ELF-1 (cell line): ENCODE results near the gene NR3C2.

Experiments
- DNase-seq: peaks from one replicate; pipeline ENCODE4 v3.0.0-alpha.2; 2016; ENCODE audit warnings: low read depth, low spot score

The NR3C2 gene

DNA sequence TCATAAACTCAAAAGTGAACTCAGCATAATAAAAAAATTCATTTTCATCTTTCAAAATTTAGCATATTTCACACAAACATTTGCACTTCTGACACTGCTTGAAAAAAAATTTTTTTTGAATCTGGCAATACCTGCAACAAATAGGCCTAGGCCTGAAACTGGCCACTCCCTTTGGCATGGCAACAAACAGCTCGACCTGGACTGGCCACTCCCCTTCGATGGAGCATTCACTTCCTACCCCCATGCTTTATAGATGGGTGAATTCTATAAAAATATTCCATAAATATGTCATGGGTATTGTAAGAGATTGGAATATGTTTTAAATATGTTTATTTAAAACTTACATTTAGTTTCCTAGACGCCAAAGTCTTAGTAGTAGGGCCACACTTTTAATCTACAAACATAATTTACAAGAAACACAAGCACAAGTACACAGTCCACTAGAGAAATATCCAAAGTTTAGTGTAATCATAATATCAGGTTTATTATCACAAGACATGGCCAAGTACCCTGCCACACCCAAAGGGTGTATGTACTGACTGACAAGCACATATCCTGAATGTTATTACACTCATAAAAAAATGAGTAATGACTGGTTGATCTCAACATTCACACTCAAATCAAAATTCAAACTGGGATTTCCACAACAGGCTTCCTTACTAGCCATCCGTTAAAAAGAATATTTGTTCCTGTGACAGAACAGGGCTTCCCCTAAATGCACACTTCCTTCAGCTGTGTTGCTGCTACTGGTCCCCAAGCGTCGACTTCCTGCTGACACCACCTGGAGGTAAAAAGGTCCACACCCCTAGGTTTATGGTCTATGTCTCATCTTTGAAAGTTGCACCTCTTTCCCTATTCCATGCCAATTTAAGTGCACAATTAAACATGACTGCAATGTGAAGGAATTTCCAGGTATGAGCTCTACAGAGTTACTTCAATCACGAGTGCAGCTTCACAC is 271.5 kb downstream of the NR3C2 start:
- no peak for DNase-seq

- DNase-seq = no peak
These were observed 276.1 kb downstream of the NR3C2 start for GRCh38 chr4:148166132-148166591.

- DNase-seq = no peak
These were observed 277.7 kb downstream of the NR3C2 start for GRCh38 chr4:148164557-148164956.

DNA sequence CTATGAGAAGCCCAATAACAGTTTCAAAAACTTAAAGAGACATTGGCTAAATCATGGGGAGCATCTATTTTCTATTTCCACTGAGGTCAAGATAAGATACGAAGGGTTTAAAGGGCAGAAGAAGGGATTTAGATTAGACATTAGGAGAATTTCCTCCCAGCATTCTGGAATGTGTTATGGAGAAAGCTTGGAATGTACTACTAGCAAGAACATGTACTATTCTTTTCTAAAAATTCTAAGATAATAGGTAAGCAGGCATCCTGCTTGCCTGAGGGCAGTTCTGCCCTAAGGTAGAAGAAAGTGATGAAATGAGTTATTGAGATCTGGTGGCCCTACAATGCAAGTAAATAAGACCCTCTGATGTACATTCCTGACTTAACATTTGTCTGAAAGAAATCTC is 279.2 kb downstream of the NR3C2 start:
- no peak for DNase-seq

- peak; percentile 42 for DNase-seq
These were observed 279.7 kb downstream of the NR3C2 start for GRCh38 chr4:148162519-148162918.

- no peak for DNase-seq
These were observed 280.6 kb downstream of the NR3C2 start for GRCh38 chr4:148161601-148162000.

DNA sequence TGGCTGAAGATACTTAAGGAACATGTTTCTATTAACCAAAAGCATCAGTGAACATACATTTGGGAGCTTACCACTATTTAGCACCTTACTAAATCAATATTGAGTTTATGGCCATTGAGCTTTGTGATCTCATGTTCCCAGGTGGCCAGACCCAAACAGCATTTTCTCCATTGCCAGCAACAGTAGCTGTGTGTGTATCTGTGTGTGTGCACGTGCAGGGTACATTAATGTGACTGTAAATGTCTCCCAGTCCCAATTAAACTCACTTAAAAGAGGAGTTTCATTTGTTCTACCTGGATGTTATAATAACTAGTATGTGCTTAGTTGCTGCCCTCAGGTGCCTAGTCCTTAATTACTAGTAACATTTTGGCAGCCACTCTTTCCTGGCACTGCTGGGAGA is 282.4 kb downstream of the NR3C2 start:
- no peak for DNase-seq

GRCh38 chr4:148154769-148155168 is 287.4 kb downstream of the NR3C2 start:
- DNase-seq = no peak

DNA sequence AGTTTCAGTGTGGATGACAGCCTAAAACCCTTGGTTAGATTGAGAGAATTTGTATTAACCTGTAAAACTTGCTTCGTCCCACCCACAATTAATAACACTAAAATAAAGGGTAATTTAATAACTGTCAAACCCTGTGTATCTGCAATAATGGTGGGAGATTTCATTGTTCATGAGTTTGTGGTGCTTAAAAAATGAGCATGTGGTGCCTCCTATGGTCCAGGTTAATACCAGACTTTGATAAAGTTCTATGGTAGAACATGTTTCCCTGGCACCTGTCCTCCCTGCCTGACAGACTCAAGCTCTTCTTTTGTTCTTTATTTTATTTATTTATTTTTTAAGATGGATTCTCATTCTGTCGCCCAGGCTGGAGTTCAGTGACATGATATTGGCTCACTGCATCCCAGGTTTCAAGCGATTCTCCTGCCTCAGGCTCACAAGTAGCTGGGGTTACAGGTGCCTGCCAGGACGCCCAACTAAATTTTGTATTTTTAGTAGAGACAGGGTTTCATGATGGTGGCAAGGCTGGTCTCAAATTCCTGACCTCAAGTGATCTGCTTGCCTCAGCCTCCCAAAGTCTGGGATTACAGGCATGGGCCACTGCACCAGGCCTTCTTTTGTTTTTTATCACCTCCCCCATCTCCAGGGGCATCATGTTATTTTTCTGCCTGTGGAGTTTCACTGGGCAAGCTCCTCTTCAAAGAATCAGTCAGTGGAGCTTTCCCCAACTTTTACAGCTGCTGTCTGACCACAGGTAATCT is 289.2 kb downstream of the NR3C2 start:
- no peak for DNase-seq

DNA sequence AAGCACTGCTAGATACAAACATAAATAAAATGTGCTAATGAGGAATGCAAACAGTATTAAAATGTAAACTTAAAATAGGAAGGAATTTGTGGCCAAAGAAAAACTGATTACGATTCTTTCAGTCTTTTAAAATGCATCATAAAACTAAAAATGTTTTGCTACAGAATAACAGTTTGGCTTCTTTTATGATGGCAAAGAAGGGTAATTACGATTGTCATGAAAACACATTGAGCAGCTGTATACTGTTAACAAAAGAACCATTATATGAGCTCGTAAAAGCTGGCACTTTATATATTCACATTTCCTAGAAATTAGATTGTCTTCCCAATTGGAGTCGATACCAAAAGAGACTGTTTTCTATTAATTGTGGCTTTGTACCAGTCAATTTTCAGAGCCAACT is 290.4 kb downstream of the NR3C2 start:
- DNase-seq = no peak

DNA sequence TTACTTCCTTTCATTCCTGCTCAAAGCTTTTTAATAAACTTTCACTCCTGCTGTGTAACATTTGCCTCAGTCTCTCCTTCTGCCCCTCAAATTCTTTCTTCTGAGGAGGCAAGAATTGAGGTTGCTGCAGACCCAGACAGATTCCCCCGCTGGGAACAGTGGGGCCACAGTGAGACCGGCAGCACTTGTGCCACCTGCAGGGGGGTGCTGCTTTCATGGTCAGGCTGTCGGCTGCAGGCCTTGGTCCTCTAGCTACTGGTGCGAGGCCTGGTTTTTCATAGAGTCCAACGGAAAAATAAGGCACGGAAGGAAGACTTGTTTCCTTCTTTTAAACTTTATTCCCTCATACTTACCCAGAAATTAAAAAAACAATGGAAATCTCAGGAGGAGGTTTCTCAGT is 296.7 kb downstream of the NR3C2 start:
- no peak for DNase-seq

GRCh38 chr4:148143174-148143573 is 299.0 kb downstream of the NR3C2 start:
- DNase-seq = no peak

DNA sequence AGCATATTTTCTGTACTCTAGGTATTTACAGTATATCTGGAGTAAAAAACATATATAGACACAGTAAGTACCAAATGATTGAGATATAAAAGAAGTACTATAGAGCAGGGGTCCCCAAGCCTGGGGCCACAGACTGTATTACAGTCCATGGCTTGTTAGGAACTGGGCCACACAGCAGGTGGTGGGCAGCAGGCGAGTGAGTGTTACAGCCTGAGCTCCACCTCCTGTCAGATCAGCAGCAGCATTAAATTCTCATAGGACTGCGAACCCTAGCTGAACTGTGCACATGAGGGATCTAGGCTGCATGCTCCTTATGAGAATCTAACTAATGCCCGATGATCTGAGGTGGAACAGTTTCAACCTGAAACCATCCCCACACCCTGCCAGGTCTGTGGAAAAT is 300.7 kb downstream of the NR3C2 start:
- no peak for DNase-seq

DNA sequence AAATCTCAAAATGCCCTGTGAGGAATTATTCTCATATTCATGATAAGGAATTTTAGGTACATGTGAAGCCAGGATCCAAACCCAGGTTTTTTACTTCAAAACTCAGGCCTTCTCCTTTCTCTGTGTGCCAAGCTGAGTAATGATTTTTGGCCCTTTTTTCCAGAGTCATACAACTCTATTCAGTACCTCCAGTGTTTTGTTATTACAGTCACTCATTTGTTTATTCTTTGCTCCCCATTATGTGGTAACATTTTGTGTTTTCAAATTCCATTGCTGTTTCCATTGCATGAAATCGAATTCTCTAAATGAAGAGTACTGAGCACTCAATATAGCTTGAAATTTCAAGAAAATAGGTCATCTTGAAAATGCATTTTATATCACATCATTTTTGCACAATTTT is 315.4 kb downstream of the NR3C2 start:
- no peak for DNase-seq

GRCh38 chr4:148124512-148124911 is 317.7 kb downstream of the NR3C2 start:
- DNase-seq = no peak

- DNase-seq = peak; percentile 11
These were observed 319.1 kb downstream of the NR3C2 start for GRCh38 chr4:148123161-148123560.

- no peak for DNase-seq
These were observed 322.0 kb downstream of the NR3C2 start for GRCh38 chr4:148120216-148120615.

- DNase-seq = no peak
These were observed 323.6 kb downstream of the NR3C2 start for GRCh38 chr4:148118633-148119032.

- DNase-seq = no peak
These were observed 324.0 kb downstream of the NR3C2 start for GRCh38 chr4:148118179-148118578.

- DNase-seq = peak; percentile 75
These were observed 325.2 kb downstream of the NR3C2 start for GRCh38 chr4:148116969-148117368.

- no peak for DNase-seq
These were observed 325.9 kb downstream of the NR3C2 start for GRCh38 chr4:148116264-148116663.

DNA sequence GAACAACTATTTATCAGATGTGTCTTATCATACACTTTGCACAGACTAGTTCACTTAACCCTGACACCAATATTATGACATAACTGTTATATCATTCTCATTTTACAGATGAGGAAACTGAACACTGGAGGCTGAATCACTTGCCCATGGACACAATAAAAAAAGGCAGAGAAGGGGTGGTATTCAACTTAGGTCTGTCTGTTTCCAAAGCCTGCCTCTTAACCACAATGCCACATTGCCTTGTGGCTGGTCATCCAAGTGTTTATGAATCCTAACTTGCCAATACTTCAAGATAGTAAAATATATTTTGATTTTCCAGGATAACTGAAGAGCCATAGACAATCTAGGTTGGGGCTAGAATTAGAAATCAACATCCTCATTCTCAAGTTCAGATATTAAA is 327.8 kb downstream of the NR3C2 start:
- DNase-seq = no peak
